GM18873 (cell line): ENCODE results near the gene GJC2.
"Not testable (repeated sequence)": the region's sequence is repeated elsewhere in the genome, so short reads cannot be mapped to it uniquely, and the experiment has no call there.

Source experiments
- ATAC-seq: cut with Tn5 transposase; IDR thresholded peaks from one replicate; pipeline ENCODE4 v1.9.1; 2021; ENCODE audit warnings: mild to moderate bottlenecking, moderate library complexity, moderate number of reproducible peaks; ENCODE audit not compliant: unreplicated experiment, low FRiP score

The GJC2 gene

DNA sequence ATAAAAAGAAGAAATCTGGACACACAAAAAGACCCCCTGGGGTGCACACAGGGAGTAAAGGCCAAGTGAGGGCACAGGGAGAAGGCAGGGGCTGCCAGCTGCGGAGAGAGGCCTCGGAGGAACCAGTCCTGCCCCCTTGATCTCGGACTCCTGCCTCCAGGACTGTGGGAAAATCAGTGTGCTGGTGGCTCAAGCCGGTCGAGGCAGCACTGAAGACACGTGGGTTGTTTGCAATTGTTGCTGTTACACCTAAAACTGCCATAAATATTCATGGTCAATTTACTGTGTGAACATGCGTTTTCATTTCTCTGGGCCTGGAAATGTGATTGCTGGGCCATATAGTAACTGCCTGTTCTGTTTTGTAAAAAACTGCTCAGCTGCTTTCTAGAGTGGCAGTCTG lies 34.4 kb downstream of the GJC2 start:
- no peak for ATAC-seq

DNA sequence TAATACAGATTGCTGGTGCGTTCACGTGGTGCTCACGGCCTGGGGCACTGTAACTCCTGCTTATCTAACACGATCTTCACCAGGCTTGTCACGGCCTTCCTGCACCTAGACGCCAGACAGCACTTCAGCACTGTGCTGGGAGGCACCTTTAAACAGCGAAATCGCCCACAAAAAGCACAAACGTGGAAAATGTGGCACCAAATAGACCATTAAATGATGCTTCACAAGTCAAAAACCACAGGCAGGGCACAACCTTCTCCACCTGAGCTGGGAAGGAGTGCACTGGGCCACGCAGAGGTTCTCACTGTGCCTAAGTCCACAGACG lies 35.9 kb downstream of the GJC2 start:
- no peak for ATAC-seq

GRCh38 chr1:228188249-228188648 lies 38.5 kb downstream of the GJC2 start:
- ATAC-seq: not testable (repeated sequence)

DNA sequence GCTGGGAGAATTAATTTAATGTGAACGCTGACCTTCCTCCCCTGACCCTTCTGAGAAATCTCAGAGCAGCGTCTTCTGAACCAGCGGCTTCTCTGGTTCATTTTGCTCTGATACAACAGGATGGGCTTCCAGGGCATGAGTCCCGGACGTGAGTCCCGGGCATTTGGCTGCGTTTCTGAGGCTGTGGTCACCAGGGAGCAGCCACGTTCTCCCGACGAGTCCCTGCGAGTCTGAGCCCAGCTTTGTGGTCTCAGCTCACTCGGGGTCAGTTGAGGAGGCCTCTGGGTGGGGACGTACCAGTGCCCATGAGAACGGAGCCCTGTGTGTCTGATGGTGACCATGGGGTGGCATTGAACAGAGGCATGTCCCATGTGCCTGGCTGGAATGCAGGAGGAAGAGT lies 40.5 kb downstream of the GJC2 start:
- ATAC-seq: no peak

- no peak for ATAC-seq
These were observed 41.0 kb downstream of the GJC2 start for GRCh38 chr1:228190778-228191177.

DNA sequence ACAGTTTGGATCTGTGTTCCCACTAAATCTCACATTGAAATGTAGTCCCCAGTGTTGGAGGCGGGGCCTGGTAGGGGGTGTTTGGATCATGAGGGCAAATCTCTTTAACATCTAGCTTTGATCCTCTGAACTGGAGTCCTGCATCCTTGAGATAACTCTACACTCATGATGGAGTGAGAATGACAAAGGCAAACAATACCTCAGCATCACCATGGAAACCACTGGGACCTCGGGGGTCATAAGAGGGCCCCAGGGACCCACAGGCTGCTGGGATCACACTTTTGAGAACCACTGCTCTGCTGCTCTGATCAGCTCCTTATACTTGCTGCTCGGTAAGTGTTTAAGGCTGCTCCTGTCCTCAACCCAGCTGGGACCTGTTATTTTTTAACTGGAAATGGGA lies 44.7 kb downstream of the GJC2 start:
- no peak for ATAC-seq

- ATAC-seq: no peak
These were observed 45.4 kb downstream of the GJC2 start for GRCh38 chr1:228194921-228195812.

GRCh38 chr1:228197555-228198147 lies 47.9 kb downstream of the GJC2 start:
- no peak for ATAC-seq

- ATAC-seq: no peak
These were observed 49.4 kb downstream of the GJC2 start for GRCh38 chr1:228198977-228199590.

DNA sequence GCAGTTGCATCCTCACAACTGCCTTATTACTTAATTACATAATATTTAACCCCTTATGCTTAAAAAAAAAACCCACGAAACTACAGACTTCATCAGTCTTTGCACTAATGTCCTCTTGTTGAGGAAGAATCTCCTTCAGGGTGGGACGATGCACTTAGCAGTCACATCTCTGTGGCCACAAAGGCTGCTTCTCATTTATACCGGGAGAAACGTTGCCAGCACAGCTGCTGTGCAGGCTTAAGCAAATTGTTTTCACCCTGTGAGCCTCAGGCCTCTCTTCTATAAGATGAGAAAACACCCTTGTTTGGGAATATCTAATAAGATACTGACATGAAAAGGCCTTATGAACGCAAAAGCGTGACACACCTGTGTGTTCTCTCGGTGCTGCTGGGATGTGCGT lies 55.2 kb downstream of the GJC2 start:
- no peak for ATAC-seq

- no peak for ATAC-seq
These were observed 56.1 kb downstream of the GJC2 start for GRCh38 chr1:228205526-228206436.

GRCh38 chr1:228206582-228207351 lies 57.0 kb downstream of the GJC2 start:
- no peak for ATAC-seq

DNA sequence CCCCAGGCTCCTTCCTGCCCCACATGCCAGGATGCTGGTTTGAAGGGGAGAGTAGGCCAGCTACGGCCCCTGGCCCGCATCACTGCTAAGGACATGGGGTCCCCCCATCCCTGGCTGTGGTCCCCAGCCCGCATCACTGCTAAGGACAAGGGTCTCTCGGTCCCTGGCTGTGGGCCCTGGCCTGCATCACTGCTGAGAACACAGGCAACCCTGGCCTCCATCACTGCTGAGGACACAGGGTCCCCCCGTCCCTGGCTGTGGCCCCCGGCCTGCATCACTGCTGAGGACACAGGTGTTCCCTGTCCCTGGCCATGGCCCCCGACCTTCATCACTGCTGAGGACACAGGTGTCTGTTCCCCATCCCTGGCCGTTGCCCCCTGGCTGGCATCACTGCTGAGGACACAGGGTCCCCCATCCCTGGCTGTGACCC lies 57.7 kb downstream of the GJC2 start:
- no peak for ATAC-seq

GRCh38 chr1:228207851-228208821 lies 58.4 kb downstream of the GJC2 start, which contains the start of gene OBSCN:
Gene OBSCN (plus strand): TSS chr1:228208044. CDS start chr1:228211784, 3,740 bp downstream.
- no peak for ATAC-seq

- ATAC-seq: no peak
These were observed 59.3 kb downstream of the GJC2 start for GRCh38 chr1:228208831-228209551.
